H1 (cell line): ENCODE measurements around the gene USP20.

Experiments
- CTCF ChIP-seq, 3 experiments: IDR thresholded peaks; 1 replicate in 2 of 3; 2 replicates in 1 of 3; pipeline versions ENCODE4 v1.5.1 to v1.6.1; 2011; ENCODE audit warnings: low read length in 3 of 3, mild to moderate bottlenecking in 3 of 3, inconsistent platforms in 2 of 3, low read depth in 1 of 3, moderate library complexity in 1 of 3; ENCODE audit not compliant: insufficient read depth in 1 of 3; ENCODE audit errors: control extremely low read depth in 1 of 3
- E2F6 ChIP-seq: IDR thresholded peaks from 2 replicates; pipeline ENCODE4 v1.6.1; 2012; ENCODE audit warnings: inconsistent platforms
- EGR1 ChIP-seq: IDR thresholded peaks from 2 replicates; pipeline ENCODE4 v1.6.1; 2011; ENCODE audit warnings: low read depth, low read length, borderline replicate concordance
- EP300 ChIP-seq, 2 experiments: IDR thresholded peaks; 1 replicate in 1 of 2; 2 replicates in 1 of 2; pipeline ENCODE4 v1.6.1; 2011 to 2012; ENCODE audit warnings: low read depth in 2 of 2, low read length in 2 of 2, mild to moderate bottlenecking in 2 of 2, borderline replicate concordance in 1 of 2, inconsistent platforms in 1 of 2, moderate library complexity in 1 of 2
- EZH2 ChIP-seq: fragments of 200-600 bp; sonication (generic); IDR thresholded peaks from 2 replicates; pipeline ENCODE4 v1.7.1; 2012; ENCODE audit warnings: low read depth, mild to moderate bottlenecking, moderate library complexity, low read length, inconsistent platforms; ENCODE audit not compliant: severe bottlenecking
- PHF8 ChIP-seq: fragments of 200-600 bp; sonication (generic); conservative IDR thresholded peaks from 2 replicates; pipeline ENCODE4 v1.7.1; 2012; ENCODE audit warnings: low read depth, mild to moderate bottlenecking, inconsistent platforms, low read length, moderate library complexity
- POLR2A ChIP-seq, 2 experiments: IDR thresholded peaks; 1 replicate in 1 of 2; 2 replicates in 1 of 2; pipeline ENCODE4 v1.6.1; 2011; ENCODE audit warnings: low read depth in 2 of 2, low read length in 2 of 2, mild to moderate bottlenecking in 2 of 2; ENCODE audit errors: control extremely low read depth in 1 of 2
- USF2 ChIP-seq: IDR thresholded peaks from 2 replicates; pipeline ENCODE4 v1.6.1; 2011; ENCODE audit warnings: low read length, improper control_type of control experiment
- ZNF274 ChIP-seq: IDR thresholded peaks from 2 replicates; pipeline ENCODE4 v1.7.0; 2012; ENCODE audit warnings: low read length, borderline replicate concordance; ENCODE audit errors: extremely low read depth

GRCh38 chr9:129907201-129907600 is 71.9 kb downstream of the USP20 start:
- TF ChIP-seq E2F6: no peak
- TF ChIP-seq EZH2: no peak
- no peak for TF ChIP-seq POLR2A (IDR thresholded peaks at IDR 0.05; ENCODE audit: control extremely low read depth in 1 of 2, low read depth in 2 of 2, low read length in 2 of 2)
- TF ChIP-seq CTCF (IDR thresholded peaks at IDR 0.05; ENCODE audit: control extremely low read depth in 1 of 3, insufficient read depth in 1 of 3, low read depth in 1 of 3, low read length in 3 of 3): no peak
- no peak for TF ChIP-seq USF2
- no peak for TF ChIP-seq EP300 (IDR thresholded peaks at IDR 0.05; ENCODE audit: borderline replicate concordance in 1 of 2, low read depth in 2 of 2, low read length in 2 of 2)
- no peak for TF ChIP-seq PHF8
- TF ChIP-seq ZNF274: no peak
- no peak for TF ChIP-seq EGR1
